ENCODE results near the gene RPS3A.
"Not testable (repeated sequence)": the region's sequence is repeated elsewhere in the genome, so short reads cannot be mapped to it uniquely, and the experiment has no call there.

The RPS3A gene

DNA sequence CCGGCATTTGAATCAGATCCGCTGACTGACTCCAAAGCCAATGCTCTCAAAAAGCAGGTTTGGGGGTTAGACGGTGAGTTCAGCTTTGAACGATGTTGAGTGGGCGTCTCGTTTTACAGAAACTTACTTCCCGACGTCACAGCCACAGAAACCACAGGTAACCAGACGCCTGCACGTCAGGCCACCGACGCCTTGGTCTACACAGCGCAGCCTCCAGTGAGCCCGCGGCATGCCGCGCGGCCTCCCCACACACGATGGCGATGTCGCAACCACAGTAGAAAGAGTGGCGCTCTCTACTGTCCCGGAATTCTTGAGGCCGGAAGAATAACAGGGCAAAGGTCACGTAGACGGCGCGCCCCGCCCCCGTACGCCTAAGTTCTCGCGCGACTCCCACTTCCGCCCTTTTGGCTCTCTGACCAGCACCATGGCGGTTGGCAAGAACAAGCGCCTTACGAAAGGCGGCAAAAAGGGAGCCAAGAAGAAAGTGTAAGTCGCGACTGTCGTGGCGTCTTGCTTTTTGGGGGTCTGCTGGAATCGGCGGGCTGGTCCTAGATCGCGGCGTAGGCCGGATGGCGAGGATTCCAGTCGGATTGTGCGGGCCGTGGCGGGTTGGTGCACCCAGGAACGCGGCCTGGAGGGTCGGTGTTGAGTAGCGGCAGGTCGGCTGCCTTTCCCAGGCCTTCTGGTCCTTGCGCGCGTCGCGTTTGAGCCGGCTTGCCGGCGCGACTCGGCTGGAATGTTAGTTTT is at the start of gene RPS3A:
TSS of gene RPS3A (plus strand) at position 400 of the 747 bp plus-strand sequence. CDS start at position 425, 25 bp downstream.
- DNase-seq (ENCODE audit: low read depth), result peak; percentile 94

DNA sequence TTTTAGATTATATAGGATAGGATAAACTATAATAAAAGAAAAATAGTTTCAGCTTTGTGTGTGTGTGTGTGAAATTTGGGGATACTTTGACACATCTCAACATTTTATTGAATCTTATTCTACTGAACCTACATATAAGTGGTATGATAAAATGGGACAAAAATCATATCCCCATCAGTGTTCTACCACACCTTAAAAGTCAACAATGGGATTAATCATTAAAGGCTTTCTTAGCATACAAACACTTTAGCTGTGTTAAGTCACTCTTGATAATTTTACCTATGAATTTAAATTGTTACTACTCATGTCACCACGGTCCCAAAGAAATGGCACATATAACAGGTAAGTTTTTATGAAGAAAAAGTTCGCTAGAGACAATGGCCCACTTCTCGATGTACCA is 46.6 kb upstream of the RPS3A start:
- TF ChIP-seq, protein P1, sequence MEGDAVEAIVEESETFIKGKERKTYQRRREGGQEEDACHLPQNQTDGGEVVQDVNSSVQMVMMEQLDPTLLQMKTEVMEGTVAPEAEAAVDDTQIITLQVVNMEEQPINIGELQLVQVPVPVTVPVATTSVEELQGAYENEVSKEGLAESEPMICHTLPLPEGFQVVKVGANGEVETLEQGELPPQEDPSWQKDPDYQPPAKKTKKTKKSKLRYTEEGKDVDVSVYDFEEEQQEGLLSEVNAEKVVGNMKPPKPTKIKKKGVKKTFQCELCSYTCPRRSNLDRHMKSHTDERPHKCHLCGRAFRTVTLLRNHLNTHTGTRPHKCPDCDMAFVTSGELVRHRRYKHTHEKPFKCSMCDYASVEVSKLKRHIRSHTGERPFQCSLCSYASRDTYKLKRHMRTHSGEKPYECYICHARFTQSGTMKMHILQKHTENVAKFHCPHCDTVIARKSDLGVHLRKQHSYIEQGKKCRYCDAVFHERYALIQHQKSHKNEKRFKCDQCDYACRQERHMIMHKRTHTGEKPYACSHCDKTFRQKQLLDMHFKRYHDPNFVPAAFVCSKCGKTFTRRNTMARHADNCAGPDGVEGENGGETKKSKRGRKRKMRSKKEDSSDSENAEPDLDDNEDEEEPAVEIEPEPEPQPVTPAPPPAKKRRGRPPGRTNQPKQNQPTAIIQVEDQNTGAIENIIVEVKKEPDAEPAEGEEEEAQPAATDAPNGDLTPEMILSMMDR (IDR thresholded peaks at IDR 0.05; ENCODE audit: control insufficient read depth, insufficient read depth, low read depth, low read length, missing control alignments), result no peak
- no peak overlapping the region for H3K4me3 ChIP-seq (ENCODE audit: control insufficient read depth, low read depth, low read length)
- no peak for DNase-seq (ENCODE audit: low read depth)

More for the DNA sequence above, at the start of gene RPS3A:
- TF ChIP-seq, protein P1 (IDR thresholded peaks at IDR 0.05; ENCODE audit: control insufficient read depth, insufficient read depth, low read depth, low read length, missing control alignments), result peak; percentile 83
- H3K4me3 ChIP-seq (ENCODE audit: control insufficient read depth, low read depth, low read length), result peak within 1 kb of the TSS; percentile 98

DNA sequence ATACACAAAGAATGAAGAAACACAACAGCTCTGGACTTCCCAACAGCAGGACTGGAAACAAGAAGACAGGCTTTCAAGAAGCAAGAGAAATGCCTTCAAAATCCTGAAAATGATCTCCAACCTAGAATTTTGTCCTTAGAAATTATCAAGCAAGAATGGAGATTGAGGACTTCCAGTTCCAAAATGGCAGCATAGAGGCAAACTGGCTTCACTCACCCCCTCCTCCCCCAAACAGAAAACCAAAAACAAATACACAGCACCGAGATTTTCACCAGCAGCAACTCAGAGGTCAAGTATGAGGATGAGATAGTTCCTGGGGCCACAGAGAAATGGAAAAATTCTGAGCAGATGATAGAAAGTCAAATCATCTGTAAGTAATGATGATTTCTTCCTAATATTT is 43.9 kb upstream of the RPS3A start:
- DNase-seq (ENCODE audit: low read depth), result no peak
- TF ChIP-seq, protein P1 (IDR thresholded peaks at IDR 0.05; ENCODE audit: control insufficient read depth, insufficient read depth, low read depth, low read length, missing control alignments), result no peak
- no peak overlapping the region for H3K4me3 ChIP-seq (ENCODE audit: control insufficient read depth, low read depth, low read length)

DNA sequence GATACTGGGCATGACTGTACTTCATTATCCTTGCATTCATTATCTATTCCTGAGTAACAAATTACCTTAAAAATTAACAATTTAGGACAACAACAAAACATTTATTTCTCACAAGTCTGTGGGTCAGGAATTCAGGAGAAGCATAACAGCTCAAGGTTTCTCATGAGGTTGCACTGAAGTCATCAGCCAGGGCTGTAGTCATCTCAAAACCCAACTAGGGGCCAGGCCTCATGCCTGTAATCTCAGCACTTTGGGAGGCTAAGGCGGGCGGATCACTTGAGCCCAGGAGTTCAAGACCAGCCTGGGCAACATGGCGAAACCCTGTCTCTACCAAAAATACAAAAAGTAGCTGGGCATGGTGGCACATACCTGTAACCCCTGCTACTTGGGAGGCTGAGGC is 36.3 kb upstream of the RPS3A start:
- DNase-seq (ENCODE audit: low read depth); H3K4me3 ChIP-seq (ENCODE audit: control insufficient read depth, low read depth, low read length): not testable (repeated sequence)

DNA sequence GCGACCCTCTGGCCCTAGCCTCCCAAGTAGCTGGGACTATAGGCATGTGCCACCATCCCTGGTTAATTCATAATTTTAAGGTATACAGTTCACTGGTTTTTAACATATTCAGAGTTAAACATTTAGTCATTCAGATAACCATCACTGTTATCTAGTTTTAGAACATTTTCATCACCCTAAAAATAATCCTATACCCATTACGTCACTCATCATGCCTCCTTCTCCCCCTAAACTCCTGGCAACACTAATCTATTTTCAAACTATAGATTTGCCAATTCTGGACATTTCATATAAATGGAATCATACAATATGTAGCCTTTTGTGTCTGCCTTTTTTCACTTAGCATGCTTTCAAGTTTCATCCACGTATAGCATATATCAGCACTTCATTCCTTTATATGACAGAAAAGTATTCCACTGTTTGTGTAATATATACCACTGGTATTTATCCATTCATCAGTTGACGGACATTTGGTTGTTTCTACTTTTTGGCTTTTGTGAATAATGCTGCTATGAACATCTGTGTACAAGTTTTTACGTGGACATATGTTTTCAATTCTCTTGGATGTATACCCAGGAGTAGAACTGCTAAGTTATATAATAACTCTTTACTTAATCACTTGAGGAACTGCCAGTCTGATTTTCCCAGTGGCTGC is 32.0 kb upstream of the RPS3A start:
- no peak for DNase-seq (ENCODE audit: low read depth)
- TF ChIP-seq, protein P1 (IDR thresholded peaks at IDR 0.05; ENCODE audit: control insufficient read depth, insufficient read depth, low read depth, low read length, missing control alignments), result no peak
- no peak overlapping the region for H3K4me3 ChIP-seq (ENCODE audit: control insufficient read depth, low read depth, low read length)

DNA sequence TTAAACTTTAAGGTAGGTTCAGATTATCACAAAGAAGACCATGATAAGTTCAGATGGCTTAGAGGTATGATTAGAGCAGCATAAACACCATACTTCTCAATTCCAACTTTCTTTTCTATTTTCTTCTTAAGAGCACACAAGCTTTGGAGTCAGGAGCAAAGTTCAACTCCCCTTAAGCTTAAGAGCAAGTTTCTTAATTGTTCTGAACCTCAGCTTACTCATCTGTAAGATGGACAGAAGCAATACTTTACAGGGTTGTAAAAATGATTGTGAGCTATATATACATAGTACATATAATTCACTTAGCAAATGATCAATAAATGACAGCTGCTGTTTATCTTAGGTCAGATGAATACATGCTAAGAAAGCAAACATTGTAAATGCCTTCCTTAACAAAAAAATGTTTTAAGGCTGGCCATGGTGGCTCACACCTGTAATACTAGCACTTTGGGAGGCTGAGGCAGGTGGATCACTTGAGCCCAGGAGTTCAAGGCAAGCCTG is 25.0 kb upstream of the RPS3A start:
- H3K4me3 ChIP-seq (ENCODE audit: control insufficient read depth, low read depth, low read length), result no peak overlapping the region
- TF ChIP-seq, protein P1 (IDR thresholded peaks at IDR 0.05; ENCODE audit: control insufficient read depth, insufficient read depth, low read depth, low read length, missing control alignments), result no peak
- DNase-seq (ENCODE audit: low read depth), result no peak

DNA sequence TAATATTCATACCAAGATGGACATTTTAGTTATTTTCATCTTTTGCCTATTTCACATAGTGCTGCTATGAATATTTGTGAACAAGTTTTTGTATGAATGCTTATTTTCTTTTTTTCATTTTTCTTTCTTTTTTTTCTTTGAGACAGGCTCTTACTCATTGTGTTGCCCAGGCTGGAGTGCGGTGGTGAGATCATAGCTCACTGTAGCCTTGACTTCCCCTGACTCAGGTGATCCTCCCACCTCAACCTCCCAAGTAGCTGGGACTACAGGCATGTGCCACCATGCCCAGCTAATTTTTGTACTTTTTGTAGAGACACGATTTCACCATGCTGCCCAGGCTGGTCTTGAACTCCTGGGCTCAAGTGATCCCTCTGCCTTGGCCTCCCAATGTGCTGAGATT is 21.4 kb upstream of the RPS3A start:
- H3K4me3 ChIP-seq (ENCODE audit: control insufficient read depth, low read depth, low read length); DNase-seq (ENCODE audit: low read depth): not testable (repeated sequence)
